Liver (tissue), 9 donors: ENCODE measurements around the gene TMPRSS6. TPM values are rescaled to one million over a fixed set of nuclear protein-coding genes. Genes with fewer than 3 reads are reported as not detected.

Experiments
- DNase-seq: peaks from one replicate; pipeline ENCODE4 v3.0.0-alpha.2; 2017; ENCODE audit warnings: low spot score
- H3K27ac ChIP-seq, 2 donors: one replicate each; pipeline ENCODE4 v1.7.0; 2013; ENCODE audit warnings: inconsistent platforms in 2 of 2, low read length in 2 of 2, control low read depth in 1 of 2, low read depth in 1 of 2, mild to moderate bottlenecking in 1 of 2
- H3K27me3 ChIP-seq, 4 donors: one replicate each; pipeline versions ENCODE4 v1.6.1 to v1.7.0; 2013; ENCODE audit warnings: low read length in 3 of 4, inconsistent platforms in 1 of 4, mild to moderate bottlenecking in 1 of 4, moderate library complexity in 1 of 4; ENCODE audit not compliant: control insufficient read depth in 4 of 4, insufficient read depth in 4 of 4
- H3K36me3 ChIP-seq, 4 donors: one replicate each; pipeline versions ENCODE4 v1.6.1 to v1.7.0; 2013; ENCODE audit warnings: low read length in 3 of 4, mild to moderate bottlenecking in 3 of 4, low read depth in 1 of 4, moderate library complexity in 1 of 4; ENCODE audit not compliant: control insufficient read depth in 4 of 4, insufficient read depth in 3 of 4
- H3K4me1 ChIP-seq, 4 donors: one replicate each; pipeline versions ENCODE4 v1.6.1 to v1.7.0; 2013; ENCODE audit warnings: low read length in 3 of 4, mild to moderate bottlenecking in 3 of 4, moderate library complexity in 1 of 4; ENCODE audit not compliant: control insufficient read depth in 4 of 4, insufficient read depth in 4 of 4
- H3K4me3 ChIP-seq, 3 donors: one replicate each; pipeline versions ENCODE4 v1.6.1 to v1.7.0; 2013; ENCODE audit warnings: low read length in 3 of 3, control low read depth in 1 of 3, low read depth in 1 of 3, mild to moderate bottlenecking in 1 of 3
- H3K9ac ChIP-seq, 2 donors: one replicate each; pipeline ENCODE4 v1.7.0; 2013; ENCODE audit warnings: low read length in 2 of 2, mild to moderate bottlenecking in 2 of 2, moderate library complexity in 2 of 2, control low read depth in 1 of 2, low read depth in 1 of 2
- H3K9me3 ChIP-seq, 4 donors: one replicate each; pipeline versions ENCODE4 v1.6.1 to v1.7.0; 2013; ENCODE audit warnings: low read length in 3 of 4; ENCODE audit not compliant: control insufficient read depth in 4 of 4
- ATF3 ChIP-seq: IDR thresholded peaks from 2 replicates; pipeline ENCODE4 v1.6.1; 2016; ENCODE audit warnings: antibody characterized with exemption
- CTCF ChIP-seq: fragments of 150-350 bp; IDR thresholded peaks from 2 replicates; pipeline ENCODE4 v1.5.1; 2017; ENCODE audit warnings: improper control_type of control experiment, low read depth, low read length; ENCODE audit not compliant: missing input control
- EGR1 ChIP-seq, 2 donors: IDR thresholded peaks; 2 replicates each; pipeline ENCODE4 v1.6.1; 2016 to 2018; ENCODE audit warnings: antibody characterized with exemption in 2 of 2, low read depth in 2 of 2
- FOXA1 ChIP-seq: IDR thresholded peaks from 2 replicates; pipeline ENCODE4 v1.6.1; 2016; ENCODE audit warnings: antibody characterized with exemption
- FOXA2 ChIP-seq: IDR thresholded peaks from 2 replicates; pipeline ENCODE4 v1.6.1; 2016; ENCODE audit warnings: antibody characterized with exemption
- GABPA ChIP-seq, 2 donors: IDR thresholded peaks in 1 of 2; conservative IDR thresholded peaks in 1 of 2; 2 replicates each; pipeline ENCODE4 v1.6.1; 2016; ENCODE audit warnings: antibody characterized with exemption in 2 of 2, mild to moderate bottlenecking in 1 of 2, moderate library complexity in 1 of 2
- HNF4A ChIP-seq, 2 donors: conservative IDR thresholded peaks; 2 replicates each; pipeline ENCODE4 v1.6.1; 2016; ENCODE audit warnings: antibody characterized with exemption in 2 of 2, mild to moderate bottlenecking in 2 of 2
- HNF4G ChIP-seq: IDR thresholded peaks from 2 replicates; pipeline ENCODE4 v1.6.1; 2016; ENCODE audit warnings: antibody characterized with exemption
- JUND ChIP-seq, 2 donors: IDR thresholded peaks; 2 replicates each; pipeline ENCODE4 v1.6.1; 2016; ENCODE audit warnings: antibody characterized with exemption in 2 of 2
- MAX ChIP-seq: IDR thresholded peaks from 2 replicates; pipeline ENCODE4 v1.6.1; 2016; ENCODE audit warnings: antibody characterized with exemption
- NR2F2 ChIP-seq: IDR thresholded peaks from 2 replicates; pipeline ENCODE4 v1.6.1; 2016; ENCODE audit warnings: antibody characterized with exemption
- RAD21 ChIP-seq, 2 donors: IDR thresholded peaks; 2 replicates each; pipeline ENCODE4 v1.6.1; 2016; ENCODE audit warnings: antibody characterized with exemption in 2 of 2, mild to moderate bottlenecking in 2 of 2
- REST ChIP-seq: IDR thresholded peaks from 2 replicates; pipeline ENCODE4 v1.6.1; 2016; ENCODE audit warnings: antibody characterized with exemption, mild to moderate bottlenecking
- RXRA ChIP-seq, 2 donors: IDR thresholded peaks; 2 replicates each; pipeline ENCODE4 v1.6.1; 2017 to 2018; ENCODE audit warnings: antibody characterized with exemption in 2 of 2, mild to moderate bottlenecking in 1 of 2
- SP1 ChIP-seq: IDR thresholded peaks from 2 replicates; pipeline ENCODE4 v1.6.1; 2018; ENCODE audit warnings: antibody characterized with exemption, mild to moderate bottlenecking
- TAF1 ChIP-seq: conservative IDR thresholded peaks from 2 replicates; pipeline ENCODE4 v1.6.1; 2016; ENCODE audit warnings: antibody characterized with exemption, mild to moderate bottlenecking
- YY1 ChIP-seq: IDR thresholded peaks from 2 replicates; pipeline ENCODE4 v1.6.1; 2016; ENCODE audit warnings: antibody characterized with exemption, mild to moderate bottlenecking
- ZBTB33 ChIP-seq: IDR thresholded peaks from 2 replicates; pipeline ENCODE4 v1.6.1; 2016; ENCODE audit warnings: antibody characterized with exemption
- whole genome bisulfite sequencing: extraction: QIAGEN DNeasy Blood & Tissue Kit; methylation state at CpG from one replicate; pipeline ENCODE4 v1.1.7; 2013; 5-methylcytosine and 5-hydroxymethylcytosine counted together
- polyA plus RNA-seq, 2 donors: library from polyadenylated mRNA; stranded (reverse) in 1 of 2; unstranded in 1 of 2; fragments of 200-250 nt in 1 of 2; fragments of >200 nt in 1 of 2; fragmentation: Nextera tagmentation in 1 of 2; extraction: Ambion mirVana in 1 of 2; gene quantifications; one replicate each; pipeline versions ENCODE4 v1.2.1 to v1.2.3, GENCODE V29; 2013 to 2015
- total RNA-seq, 2 donors: library from RNA; depleted of rRNA; stranded (reverse); fragments of >200 nt; gene quantifications; one replicate each; pipeline ENCODE4 v1.2.3, GENCODE V29; 2014
- donor health status: healthy.
- donor health status: healthy.
- donor health status: healthy.
- donor health status: healthy.
- donor health status: healthy.

TMPRSS6 gene
- total and polyA plus RNA-seq, 4 donors, result 12.6 to 47.1 (median 39.9) TPM

- DNase-seq, result no peak
- Histone ChIP-seq H3K9ac (no peak overlapping the region), H3K27me3 (no peaks in the 10 kb centered on the region), H3K9me3 (no peaks in the 10 kb centered on the region), H3K36me3 (no peaks in the 10 kb centered on the region), H3K27ac (no peak overlapping the region), H3K4me3 (no peak overlapping the region), H3K4me1 (no peaks in the 10 kb centered on the region)
- WGBS, result 88% methylated on average over 7 of the region's 7 CpGs
- TF ChIP-seq SP1, result no peak
- no peak for TF ChIP-seq FOXA2
- no peak for TF ChIP-seq GABPA (IDR thresholded peaks at IDR 0.05 in 1 of 2, conservative IDR thresholded peaks at IDR 0.05 in 1 of 2)
- no peak for TF ChIP-seq FOXA1
- no peak for TF ChIP-seq HNF4G
- TF ChIP-seq TAF1, result no peak
- no peak for TF ChIP-seq CTCF
- TF ChIP-seq ZBTB33, result no peak
- TF ChIP-seq ATF3, result no peak
- TF ChIP-seq RXRA (IDR thresholded peaks at IDR 0.05), result no peak
- no peak for TF ChIP-seq MAX
- no peak for TF ChIP-seq RAD21 (IDR thresholded peaks at IDR 0.05)
- TF ChIP-seq EGR1 (IDR thresholded peaks at IDR 0.05; ENCODE audit: low read depth in 2 of 2), result no peak
- no peak for TF ChIP-seq REST
- TF ChIP-seq HNF4A (conservative IDR thresholded peaks at IDR 0.05), result no peak
- no peak for TF ChIP-seq JUND (IDR thresholded peaks at IDR 0.05)
- no peak for TF ChIP-seq NR2F2
- no peak for TF ChIP-seq YY1
These were observed 30.2 kb upstream of the TMPRSS6 start for GRCh38 chr22:37139762-37140161.
